Fibroblast of skin of left biceps (primary cell): ENCODE data around the gene NAPB.
"Not testable (repeated sequence)": the region's sequence is repeated elsewhere in the genome, so short reads cannot be mapped to it uniquely, and the experiment has no call there.

ENCODE experiments used
- DNase-seq, 2 experiments: peaks; one replicate each; pipeline ENCODE4 v3.0.0-alpha.2; 2013; ENCODE audit warnings: low read depth in 2 of 2

The NAPB gene

GRCh38 chr20:23367770-23368169, 53.5 kb downstream of the NAPB start:
- DNase-seq, result no peak

GRCh38 chr20:23366384-23366783, 54.9 kb downstream of the NAPB start:
- DNase-seq, result no peak

GRCh38 chr20:23365390-23366165, 55.7 kb downstream of the NAPB start:
- no peak for DNase-seq

- no peak for DNase-seq
Observed at GRCh38 chr20:23363257-23363649, 58.0 kb downstream of the NAPB start.

GRCh38 chr20:23362392-23363256, 58.7 kb downstream of the NAPB start:
- no peak for DNase-seq

GRCh38 chr20:23361476-23362391, 59.6 kb downstream of the NAPB start, which contains the start of gene GZF1:
Gene GZF1, plus strand, starts transcription at chr20:23362182. Its CDS starts 2,202 bp downstream, at chr20:23364384.
- DNase-seq, result peak; percentile 94 to 95

GRCh38 chr20:23361119-23361475, 60.2 kb downstream of the NAPB start:
- no peak for DNase-seq

- DNase-seq, result no peak
Observed at GRCh38 chr20:23360531-23360930, 60.8 kb downstream of the NAPB start.

- DNase-seq, result no peak
Observed at GRCh38 chr20:23358923-23359593, 62.2 kb downstream of the NAPB start.

GRCh38 chr20:23358563-23358906, 62.8 kb downstream of the NAPB start:
- DNase-seq, result no peak

- DNase-seq, result peak; percentile 98 to 99
Observed at GRCh38 chr20:23357767-23358562, 63.3 kb downstream of the NAPB start.

GRCh38 chr20:23356203-23356602, 65.1 kb downstream of the NAPB start:
- DNase-seq, result no peak

- DNase-seq, result no peak
Observed at GRCh38 chr20:23350904-23351838, 70.1 kb downstream of the NAPB start.

- DNase-seq, result peak; percentile 96 to 97
Observed at GRCh38 chr20:23350196-23350903, 70.9 kb downstream of the NAPB start, which contains the start of gene NXT1. Gene NXT1, plus strand, starts transcription at chr20:23350791. Its CDS starts 3,251 bp downstream, at chr20:23354042.

- peak in 1 of 2 experiments; percentile 33 for DNase-seq
Observed at GRCh38 chr20:23349338-23350195, 71.7 kb downstream of the NAPB start.

- not testable (repeated sequence) for DNase-seq
Observed at GRCh38 chr20:23348510-23348909, 72.8 kb downstream of the NAPB start.

- no peak for DNase-seq
Observed at GRCh38 chr20:23347791-23348190, 73.5 kb downstream of the NAPB start.

GRCh38 chr20:23346002-23346401, 75.3 kb downstream of the NAPB start:
- no peak for DNase-seq
